Hepatocyte (in vitro differentiated cells): ENCODE measurements around the gene POU5F1. TPM values are rescaled to one million over a fixed set of nuclear protein-coding genes. Genes with fewer than 3 reads are reported as not detected.

ENCODE experiments used
- DNase-seq: peaks from one replicate; pipeline ENCODE4 v3.0.0-alpha.2; 2016; ENCODE audit warnings: low spot score
- H2AFZ ChIP-seq: fragments of 200-600 bp; sonication (generic); 2 replicates; pipeline ENCODE4 v1.6.0; 2016; ENCODE audit warnings: antibody characterized with exemption, mild to moderate bottlenecking
- H3K27ac ChIP-seq: fragments of 200-600 bp; sonication (generic); 2 replicates; pipeline ENCODE4 v1.5.1; 2016; ENCODE audit warnings: mild to moderate bottlenecking
- H3K27me3 ChIP-seq: fragments of 200-600 bp; sonication (generic); 2 replicates; pipeline ENCODE4 v1.6.1; 2016
- H3K36me3 ChIP-seq: fragments of 200-600 bp; sonication (generic); replicated peaks from 2 replicates; pipeline ENCODE4 v1.5.1; 2016; ENCODE audit warnings: low read depth; ENCODE audit not compliant: insufficient read depth
- H3K4me1 ChIP-seq: fragments of 200-600 bp; sonication (generic); 2 replicates; pipeline ENCODE4 v1.5.1; 2016; ENCODE audit warnings: mild to moderate bottlenecking, moderate library complexity; ENCODE audit not compliant: insufficient read depth
- H3K4me2 ChIP-seq: fragments of 200-600 bp; sonication (generic); 2 replicates; pipeline ENCODE4 v1.6.0; 2016
- H3K4me3 ChIP-seq: fragments of 200-600 bp; sonication (generic); 2 replicates; pipeline ENCODE4 v1.5.1; 2016; ENCODE audit warnings: mild to moderate bottlenecking
- H3K79me2 ChIP-seq: fragments of 200-600 bp; sonication (generic); 2 replicates; pipeline ENCODE4 v1.6.0; 2017; ENCODE audit warnings: mild to moderate bottlenecking
- H3K9me2 ChIP-seq: fragments of 200-600 bp; sonication (generic); replicated peaks from 2 replicates; pipeline ENCODE4 v1.6.0; 2017; ENCODE audit warnings: mild to moderate bottlenecking; ENCODE audit not compliant: insufficient read depth
- H3K9me3 ChIP-seq: fragments of 200-600 bp; sonication (generic); 2 replicates; pipeline ENCODE4 v1.5.1; 2016; ENCODE audit warnings: low read depth, mild to moderate bottlenecking
- H4K20me1 ChIP-seq: fragments of 200-600 bp; sonication (generic); 2 replicates; pipeline ENCODE4 v1.6.0; 2016; ENCODE audit warnings: mild to moderate bottlenecking; ENCODE audit not compliant: insufficient read depth, poor library complexity, severe bottlenecking
- CTCF ChIP-seq: fragments of 200-600 bp; sonication (generic); IDR thresholded peaks from 2 replicates; pipeline ENCODE4 v1.5.1; 2016; ENCODE audit warnings: antibody characterized with exemption, mild to moderate bottlenecking; ENCODE audit not compliant: poor library complexity
- EZH2 ChIP-seq: fragments of 200-600 bp; sonication (generic); IDR thresholded peaks from 2 replicates; pipeline ENCODE4 v1.6.1; 2016; ENCODE audit warnings: antibody characterized with exemption, mild to moderate bottlenecking, borderline replicate concordance
- EZH2phosphoT487 ChIP-seq: fragments of 200-600 bp; sonication (generic); IDR thresholded peaks from one replicate; pipeline ENCODE4 v1.6.1; 2018; ENCODE audit warnings: antibody characterized with exemption, mild to moderate bottlenecking, low read depth, moderate library complexity; ENCODE audit not compliant: unreplicated experiment, severe bottlenecking
- WGBS: methylation state at CpG from one replicate; pipeline ENCODE4 v1.1.6; 2016; ENCODE audit warnings: low lambda C conversion rate; ENCODE audit errors: missing lambda C conversion rate; 5-methylcytosine and 5-hydroxymethylcytosine counted together
- polyA plus RNA-seq: library from polyadenylated mRNA; unstranded; fragments of >200 nt; fragmentation: Nextera tagmentation; extraction: Ambion mirVana; gene quantifications from 2 replicates; pipeline ENCODE4 v1.2.1, GENCODE V29; 2016
- total RNA-seq: library from RNA; depleted of rRNA; stranded (reverse); fragments of >200 nt; gene quantifications from 2 replicates; pipeline ENCODE4 v1.2.3, GENCODE V29; 2014

POU5F1 gene
- total and polyA plus RNA-seq, 2 experiments from 2014 or later, result 1.1 to 1.8 TPM

GRCh38 chr6:31145386-31145785 is 25.1 kb downstream of the POU5F1 start:
- Histone ChIP-seq H4K20me1 (no peaks in the 10 kb centered on the region), H3K27me3 (no peaks in the 10 kb centered on the region), H3K4me1 (no peaks in the 10 kb centered on the region), H3K4me2 (no peak overlapping the region), H3K79me2 (no peaks in the 10 kb centered on the region), H3K36me3 (no peaks in the 10 kb centered on the region), H3K9me2 (no peaks in the 10 kb centered on the region), H3K9me3 (no peaks in the 10 kb centered on the region), H3K27ac (no peak overlapping the region), H3K4me3 (no peak overlapping the region), H2AFZ (no peak overlapping the region)
- no peak for DNase-seq
- TF ChIP-seq CTCF (no peak), EZH2 (no peak), EZH2phosphoT487 (no peak)
- WGBS, result 97% methylated on average over 10 of the region's 10 CpGs

GRCh38 chr6:31144970-31145340 is 25.5 kb downstream of the POU5F1 start:
- H4K20me1 ChIP-seq, result no peaks in the 10 kb centered on the region
- H3K4me3 ChIP-seq, result no peak overlapping the region
- no peaks in the 10 kb centered on the region for H3K4me1 ChIP-seq
- H3K36me3 ChIP-seq, result no peaks in the 10 kb centered on the region
- H3K9me3 ChIP-seq, result no peaks in the 10 kb centered on the region
- TF ChIP-seq EZH2 (no peak), CTCF (no peak), EZH2phosphoT487 (no peak)
- DNase-seq, result no peak
- H3K79me2 ChIP-seq, result no peaks in the 10 kb centered on the region
- no peaks in the 10 kb centered on the region for H3K9me2 ChIP-seq
- no peak overlapping the region for H3K4me2 ChIP-seq
- no peak overlapping the region for H3K27ac ChIP-seq
- no peak overlapping the region for H2AFZ ChIP-seq
- 80% methylated on average over 11 of the region's 11 CpGs for WGBS
- no peaks in the 10 kb centered on the region for H3K27me3 ChIP-seq

GRCh38 chr6:31144296-31144969 is 26.0 kb downstream of the POU5F1 start:
- H3K4me2 ChIP-seq, result no peak overlapping the region
- H3K4me1 ChIP-seq, result no peaks in the 10 kb centered on the region
- H3K36me3 ChIP-seq, result no peaks in the 10 kb centered on the region
- no peak for TF ChIP-seq EZH2
- TF ChIP-seq CTCF, result no peak
- H2AFZ ChIP-seq, result no peak overlapping the region
- no peaks in the 10 kb centered on the region for H3K27me3 ChIP-seq
- DNase-seq, result no peak
- H3K27ac ChIP-seq, result no peak overlapping the region
- no peaks in the 10 kb centered on the region for H4K20me1 ChIP-seq
- no peaks in the 10 kb centered on the region for H3K9me3 ChIP-seq
- H3K9me2 ChIP-seq, result no peaks in the 10 kb centered on the region
- no peak overlapping the region for H3K4me3 ChIP-seq
- H3K79me2 ChIP-seq, result no peaks in the 10 kb centered on the region
- WGBS, result 92% methylated on average over 18 of the region's 18 CpGs
